Left kidney (tissue), 2 donors: Measurements from ENCODE around the gene ZNF174. TPM values are rescaled to one million over a fixed set of nuclear protein-coding genes. Genes with fewer than 3 reads are reported as not detected.
A peak's percentile ranks its signal among the peaks of the same experiment; 100 is the strongest.

Source experiments
- DNase-seq: peaks from one replicate; pipeline ENCODE4 v3.0.0-alpha.2; 2013
- polyA plus RNA-seq: library from polyadenylated mRNA; unstranded; fragments of 120-200 nt; gene quantifications from one replicate; pipeline ENCODE4 v1.2.1, GENCODE V29; 2013; ENCODE audit not compliant: insufficient read length

ZNF174 gene
- polyA plus RNA-seq, 1 donor, result 16.2 TPM

DNA sequence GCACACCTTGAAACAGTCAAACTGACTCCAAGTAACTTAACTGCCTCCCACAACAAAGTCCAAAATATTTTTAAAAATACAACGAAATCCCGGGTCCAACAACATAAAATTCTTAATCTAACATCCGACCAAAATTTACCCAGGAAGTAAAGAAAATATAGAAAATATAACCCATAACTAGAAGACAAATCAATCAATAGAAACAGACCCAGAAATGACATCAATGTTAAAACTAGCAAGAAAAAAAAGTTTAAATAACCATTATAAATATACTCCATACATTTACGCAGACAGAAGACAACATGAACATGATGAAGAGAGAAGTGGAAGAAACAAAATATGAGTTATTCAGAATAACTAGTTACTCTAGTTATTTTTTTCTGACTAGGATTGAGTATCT is 38.6 kb downstream of the ZNF174 start:
- DNase-seq, result no peak

DNA sequence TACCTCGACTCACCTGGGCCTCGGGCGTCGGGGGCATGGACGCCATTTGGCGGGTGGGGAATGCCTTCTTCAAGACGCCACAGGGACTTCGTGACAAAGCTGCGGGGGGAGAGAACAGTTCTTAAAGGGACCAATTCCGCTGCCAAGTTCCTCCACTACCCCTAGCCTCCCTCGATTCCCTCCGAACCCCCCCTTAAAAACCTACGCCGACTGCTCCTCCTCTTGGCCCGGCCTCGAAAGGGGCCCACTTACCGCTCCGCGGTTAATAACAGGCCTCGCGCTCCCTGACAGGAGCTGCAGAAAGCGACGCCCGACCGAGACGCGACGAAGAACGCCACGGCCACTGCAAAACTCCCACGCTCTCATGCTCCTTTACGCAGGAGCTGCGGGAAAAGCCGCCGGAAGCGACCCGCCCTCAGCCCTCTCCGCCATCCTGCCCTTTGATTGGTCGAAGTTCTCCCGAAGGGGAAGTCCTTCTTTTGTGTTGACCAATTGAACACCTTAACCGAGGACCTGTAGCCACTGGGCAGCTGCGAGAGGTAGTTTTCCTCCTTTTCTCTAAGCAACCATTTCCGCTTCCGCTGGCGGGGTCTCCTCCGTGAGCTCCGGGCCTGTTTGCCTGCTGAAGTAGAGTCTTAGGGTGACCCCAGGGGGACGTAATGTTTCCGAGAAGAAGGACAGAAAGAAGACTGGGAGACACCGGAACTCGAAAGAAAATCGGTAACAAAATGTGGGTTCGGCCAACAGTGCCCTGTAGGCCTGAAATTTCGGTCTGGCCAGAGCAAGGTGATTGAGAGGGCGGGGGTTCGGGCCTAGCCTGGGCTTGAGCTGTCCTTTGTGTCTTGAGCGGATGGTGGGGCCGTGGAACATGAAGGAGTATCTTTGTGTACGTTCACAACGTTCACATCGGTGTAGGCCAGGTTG is 42.4 kb downstream of the ZNF174 start, which contains the start of the genes NAA60 and ZNF597:
TSS of gene NAA60 (plus strand) at position 573 of the 924 bp plus-strand sequence. CDS start 32,548 bp downstream, outside the sequence.
TSS of gene ZNF597 (minus strand) at position 397 of the 924 bp plus-strand sequence. CDS start at position 46, 351 bp downstream.
- DNase-seq, result peak; percentile 86

DNA sequence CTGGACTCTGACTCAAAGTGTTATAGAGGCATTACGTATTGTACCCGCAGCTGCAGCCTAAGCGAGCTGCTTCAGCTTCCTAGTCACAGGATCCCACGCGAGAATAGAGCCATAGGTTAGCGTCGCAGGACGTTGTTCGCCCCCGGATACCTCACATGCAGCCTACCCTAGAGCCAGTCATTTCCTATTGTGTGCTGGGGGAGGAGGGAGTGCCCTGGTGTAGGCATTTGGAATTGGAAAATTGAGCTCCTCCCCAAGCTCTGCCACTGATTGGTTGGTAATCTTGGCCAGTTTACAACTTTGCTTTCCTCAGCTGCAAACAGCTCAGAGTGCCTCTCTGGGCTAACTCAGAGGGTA is 43.0 kb downstream of the ZNF174 start:
- no peak for DNase-seq

DNA sequence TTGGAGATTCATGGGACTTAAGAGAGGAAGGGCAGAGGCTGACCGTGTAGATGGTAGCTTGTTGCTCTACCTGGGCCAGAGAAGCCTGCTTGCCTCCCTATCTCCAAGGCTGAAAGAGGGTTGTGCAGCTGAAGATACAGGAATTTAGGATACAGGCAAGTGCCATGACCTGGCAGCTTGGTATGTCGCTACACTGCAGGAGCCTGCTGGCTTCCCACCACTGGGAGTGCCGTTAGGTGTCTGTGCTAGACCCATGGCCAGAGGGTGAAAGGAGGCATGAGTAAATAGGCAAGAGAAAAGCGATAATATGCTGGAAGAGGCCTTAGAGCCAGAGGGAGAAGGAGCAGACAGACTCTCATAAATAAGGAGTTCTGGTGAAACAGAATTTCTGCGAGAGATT is 53.1 kb downstream of the ZNF174 start:
- no peak for DNase-seq

DNA sequence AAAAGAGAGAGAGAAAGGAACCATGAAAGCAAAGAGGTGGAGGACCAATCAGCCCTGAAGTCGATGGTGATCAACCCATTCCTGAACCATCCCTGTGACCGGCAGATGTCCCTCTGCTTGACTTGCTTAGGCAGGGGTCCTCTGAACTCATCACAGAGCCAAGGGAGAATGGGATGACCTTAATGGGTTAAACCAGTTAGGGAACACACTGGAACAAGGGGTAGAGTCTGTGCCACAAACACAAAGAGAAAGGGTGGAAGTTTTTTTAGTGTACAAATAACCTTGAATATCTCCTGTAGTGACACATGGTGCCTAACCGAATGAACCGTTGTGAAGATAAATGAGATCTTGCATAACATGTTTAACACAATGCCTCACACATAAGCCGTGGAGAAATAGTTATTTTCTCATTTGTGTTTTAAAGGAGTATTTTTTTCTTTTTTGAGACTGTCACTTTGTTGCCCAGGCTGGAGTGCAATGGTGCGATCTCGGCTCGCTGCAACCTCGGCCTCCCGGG is 53.7 kb downstream of the ZNF174 start:
- no peak for DNase-seq

DNA sequence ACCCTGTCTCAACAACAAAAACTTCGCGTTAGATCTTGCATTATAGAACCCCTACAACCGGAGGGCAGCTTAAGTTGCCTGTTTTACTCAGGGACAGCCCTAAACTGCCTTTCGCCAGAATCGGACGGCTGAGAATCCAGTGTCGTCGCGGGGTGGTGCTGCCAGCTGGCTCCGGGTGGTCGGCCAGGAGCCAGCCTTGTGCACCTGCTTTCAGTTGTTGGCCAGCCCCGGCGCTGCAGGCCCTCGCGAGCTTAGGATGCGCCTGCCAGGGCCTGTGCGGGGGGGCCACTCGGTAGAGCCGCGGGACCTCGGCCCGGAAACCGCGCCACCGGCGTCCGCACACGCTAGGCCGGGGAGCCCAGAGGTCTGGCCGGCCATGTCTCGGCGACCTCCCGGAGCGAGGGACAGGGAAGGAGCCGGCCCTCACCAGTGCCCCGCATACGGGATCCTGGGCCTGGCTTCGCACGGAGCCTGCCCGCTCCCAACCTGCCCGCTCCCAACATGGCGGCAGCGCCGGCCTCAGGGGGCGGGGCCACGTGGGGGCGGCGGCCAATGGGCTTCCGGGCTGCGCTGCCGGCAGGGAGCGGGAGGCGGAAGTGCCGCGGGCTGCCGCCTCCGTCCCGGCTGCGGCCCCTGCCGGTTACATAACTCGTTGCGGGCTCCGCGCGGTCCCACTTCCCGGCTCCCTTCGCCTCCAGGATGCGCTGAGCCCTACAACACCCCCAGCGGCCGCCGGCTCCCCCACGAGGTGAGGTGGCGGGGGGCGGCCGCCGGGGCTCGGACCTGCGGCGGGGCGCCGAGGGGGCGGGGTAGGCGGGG is 56.6 kb downstream of the ZNF174 start:
- peak; percentile 90 for DNase-seq

DNA sequence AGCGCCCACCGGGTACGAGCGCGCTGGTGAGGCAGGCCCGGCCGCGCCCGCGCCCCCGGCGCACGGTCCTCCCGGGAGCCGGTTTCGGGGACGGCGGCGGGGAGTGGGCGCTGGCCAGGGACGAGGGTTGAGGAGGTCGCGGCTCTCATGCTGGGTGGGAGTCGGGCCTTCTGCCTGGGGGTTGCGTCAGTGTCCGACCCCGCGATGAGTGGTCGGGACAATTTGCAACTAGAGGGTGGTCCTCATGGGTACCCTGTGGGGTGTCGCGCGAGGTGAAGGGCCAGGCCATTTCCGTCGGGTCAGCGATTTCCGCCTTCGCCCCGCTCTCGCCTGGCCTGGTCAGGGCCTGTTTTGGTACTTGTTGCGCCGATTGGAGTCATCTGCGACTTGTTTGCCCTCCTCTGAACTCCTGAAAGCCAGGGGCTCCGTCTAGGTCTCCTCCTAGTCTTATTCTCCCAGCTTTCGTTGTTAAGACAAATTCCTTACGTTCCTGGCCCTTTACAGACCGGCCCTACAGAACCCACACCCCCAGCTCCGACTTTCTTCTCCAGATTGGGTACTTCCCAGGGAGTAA is 57.4 kb downstream of the ZNF174 start:
- no peak for DNase-seq

DNA sequence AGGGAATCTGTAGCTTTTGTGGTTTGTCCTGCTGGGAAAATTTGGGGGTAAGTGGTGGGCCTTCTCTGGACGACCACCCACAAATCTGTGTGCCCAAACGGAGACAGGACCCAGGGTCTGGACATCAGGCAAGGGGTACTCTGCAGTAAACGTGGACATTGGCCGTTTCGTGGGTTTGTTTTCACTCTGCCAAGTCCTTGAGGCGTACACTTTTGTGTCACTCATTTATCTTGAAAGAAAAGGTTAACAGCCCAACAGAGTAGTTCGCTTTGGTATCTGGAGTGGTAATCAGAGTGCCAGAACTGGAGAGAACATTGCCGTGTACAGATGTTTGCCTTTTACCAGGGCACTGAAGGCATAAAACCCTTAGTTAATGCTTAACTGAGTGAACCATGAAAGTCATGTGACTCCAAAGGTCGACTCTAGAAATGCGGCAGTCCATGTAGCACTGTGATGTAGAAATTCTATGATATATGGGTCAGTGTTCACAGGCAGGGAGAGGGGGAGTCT is 57.9 kb downstream of the ZNF174 start:
- peak; percentile 62 for DNase-seq

Other genes with a start within 250 kb of the ZNF174 start
- gene OR1F1, start 213.0 kb upstream of the ZNF174 start, polyA plus RNA-seq, result not detected
- gene ZNF200, start 166.1 kb upstream of the ZNF174 start, polyA plus RNA-seq, result 16.9 TPM
- gene MEFV, start 144.6 kb upstream of the ZNF174 start, polyA plus RNA-seq, result 0.35 TPM
- gene ZNF263, start 117.7 kb upstream of the ZNF174 start, polyA plus RNA-seq, result 52.1 TPM
- 13.3 TPM for gene TIGD7, start 95.8 kb upstream of the ZNF174 start, polyA plus RNA-seq
- gene ZNF75A, start 95.7 kb upstream of the ZNF174 start, polyA plus RNA-seq, result 77.0 TPM
- gene OR2C1, start 45.3 kb upstream of the ZNF174 start, polyA plus RNA-seq, result 1.3 TPM
- gene ZSCAN32, start 211 bp upstream of the ZNF174 start, polyA plus RNA-seq, result 21.4 TPM
- 4.6 TPM for gene ZNF597, start 42.3 kb downstream of the ZNF174 start, polyA plus RNA-seq
- gene NAA60, start 42.5 kb downstream of the ZNF174 start, polyA plus RNA-seq, result 76.2 TPM
- not detected for gene C16orf90, start 94.3 kb downstream of the ZNF174 start, polyA plus RNA-seq
- gene CLUAP1, start 99.8 kb downstream of the ZNF174 start, polyA plus RNA-seq, result 67.9 TPM
- gene NLRC3, start 176.2 kb downstream of the ZNF174 start, polyA plus RNA-seq, result 2.1 TPM
- gene SLX4, start 210.4 kb downstream of the ZNF174 start, polyA plus RNA-seq, result 7.0 TPM